HepG2 (cell line): ENCODE data around the gene IL17RB. TPM values are rescaled to one million over a fixed set of nuclear protein-coding genes. Genes with fewer than 3 reads are reported as not detected.

Source experiments
- AGO2 ChIP-seq: fragments of 200-400 bp; formaldehyde crosslinking; optimal IDR thresholded peaks from 2 replicates; pipeline ENCODE3; 2017; ENCODE audit warnings: mild to moderate bottlenecking, low read depth, low read length, moderate library complexity
- ARID2 ChIP-seq: sonication (generic); formaldehyde crosslinking; IDR thresholded peaks from 2 replicates; pipeline ENCODE4 v1.8.1; 2022; ENCODE audit warnings: mild to moderate bottlenecking, missing genetic modification reagents, borderline replicate concordance
- BHLHE40 ChIP-seq: IDR thresholded peaks from 2 replicates; pipeline ENCODE4 v1.6.1; 2011; ENCODE audit warnings: low read length, improper control_type of control experiment
- CBX1 ChIP-seq: IDR thresholded peaks from one replicate; pipeline ENCODE4 v1.6.1; 2016; ENCODE audit warnings: antibody characterized with exemption, low read depth
- CEBPB ChIP-seq: IDR thresholded peaks from 2 replicates; pipeline ENCODE4 v1.6.1; 2011; ENCODE audit warnings: low read depth, low read length, improper control_type of control experiment, borderline replicate concordance
- FOSL1 ChIP-seq: sonication (generic); formaldehyde crosslinking; IDR thresholded peaks from 2 replicates; pipeline ENCODE4 v1.9.0; 2021; ENCODE audit warnings: missing genetic modification reagents, borderline replicate concordance
- HMGA1 ChIP-seq: sonication (generic); formaldehyde crosslinking; conservative IDR thresholded peaks from 2 replicates; pipeline ENCODE4 v1.4.0; 2020; ENCODE audit warnings: missing genetic modification reagents
- HOXA3 ChIP-seq: sonication (generic); formaldehyde crosslinking; IDR thresholded peaks from 2 replicates; pipeline ENCODE4 v1.5.0; 2020; ENCODE audit warnings: missing genetic modification reagents
- KLF6 ChIP-seq: IDR thresholded peaks from 2 replicates; pipeline ENCODE4 v1.8.0; 2016; ENCODE audit warnings: missing biosample characterization, missing genetic modification reagents
- PRDM4 ChIP-seq: sonication (generic); formaldehyde crosslinking; IDR thresholded peaks from 2 replicates; pipeline ENCODE4 v1.9.0; 2021; ENCODE audit warnings: missing genetic modification reagents, borderline replicate concordance
- REL ChIP-seq: sonication (generic); formaldehyde crosslinking; conservative IDR thresholded peaks from 2 replicates; pipeline ENCODE4 v1.8.0; 2022; ENCODE audit warnings: mild to moderate bottlenecking, missing genetic modification reagents, moderate library complexity
- RERE ChIP-seq: IDR thresholded peaks from 2 replicates; pipeline ENCODE4 v1.6.1; 2016; ENCODE audit warnings: low read depth, missing genetic modification reagents, missing compliant biosample characterization
- TFAP4 ChIP-seq: sonication (generic); IDR thresholded peaks from 2 replicates; pipeline ENCODE4 v1.6.1; 2016; ENCODE audit warnings: low read depth, borderline replicate concordance
- ZBTB39 ChIP-seq: sonication (generic); formaldehyde crosslinking; IDR thresholded peaks from 2 replicates; pipeline ENCODE4 v1.5.0; 2020; ENCODE audit warnings: missing genetic modification reagents
- ZKSCAN1 ChIP-seq: fragments of 150-350 bp; IDR thresholded peaks from 2 replicates; pipeline ENCODE4 v1.6.1; 2014; ENCODE audit warnings: low read length
- ZNF160 ChIP-seq: sonication (generic); formaldehyde crosslinking; IDR thresholded peaks from 2 replicates; pipeline ENCODE4 v1.8.0; 2022; ENCODE audit warnings: mild to moderate bottlenecking, inconsistent platforms, missing genetic modification reagents
- ZNF44 ChIP-seq: sonication (generic); formaldehyde crosslinking; IDR thresholded peaks from 2 replicates; pipeline ENCODE4 v1.5.1; 2020; ENCODE audit warnings: mild to moderate bottlenecking, missing genetic modification reagents
- ZNF562 ChIP-seq: sonication (generic); formaldehyde crosslinking; IDR thresholded peaks from 2 replicates; pipeline ENCODE4 v1.8.0; 2022; ENCODE audit warnings: missing genetic modification reagents, borderline replicate concordance
- ZNF788 ChIP-seq: sonication (generic); formaldehyde crosslinking; IDR thresholded peaks from 2 replicates; pipeline ENCODE4 v1.5.0; 2020; ENCODE audit warnings: mild to moderate bottlenecking, missing genetic modification reagents, borderline replicate concordance
- polyA plus RNA-seq, 8 experiments: library from polyadenylated mRNA; depleted of rRNA in 3 of 8; stranded (reverse) in 7 of 8; unstranded in 1 of 8; fragments of >200 nt; fragmentation: Illumina TruSeq in 4 of 8; extraction: Trizol in 4 of 8; gene quantifications; 2 replicates each; pipeline versions ENCODE4 v1.2.1 to v1.2.3, GENCODE V29; 2011 to 2016; ENCODE audit warnings: low read depth in 4 of 8, missing spikeins in 1 of 8, mixed read lengths in 1 of 8; ENCODE audit not compliant: insufficient read depth in 1 of 8
- total RNA-seq, 5 experiments: library from RNA; depleted of rRNA; stranded (reverse); fragments of >200 nt; fragmentation: Illumina TruSeq; extraction: Trizol; gene quantifications; 2 replicates each; pipeline ENCODE4 v1.2.3, GENCODE V29; 2016; ENCODE audit warnings: low read depth in 1 of 5

The IL17RB gene
- total and polyA plus RNA-seq, 2 of the 13 experiments (the other 11 are each of a cell fraction or from before 2014, with no cell fraction given) = 130 to 190 TPM

GRCh38 chr3:53846134-53846850 lies at the start of gene IL17RB, which contains the start of gene CHDH (continued):
- TF ChIP-seq HOXA3 (CRISPR knock-in tag) (no peak; the same call in 1 of the 2 replicates), ZNF788 (peak; percentile 91; the same call in 1 of the 2 replicates), CBX1 (peak; percentile 82), TFAP4 (peak; percentile 13; the same call in 1 of the 2 replicates), REL (CRISPR knock-in tag) (peak; percentile 74; the same call in 1 of the 2 replicates), ZNF562 (CRISPR knock-in tag) (peak; percentile 63), FOSL1 (CRISPR knock-in tag) (no peak), CEBPB (no peak), PRDM4 (0 out of 2 replicates have a peak, but pooled peaks have one; percentile 35), BHLHE40 (peak; percentile 86), ZNF44 (no peak), HMGA1 (CRISPR knock-in tag) (no peak), ARID2 (CRISPR knock-in tag) (peak; percentile 98), ZKSCAN1 (no peak), KLF6 (CRISPR knock-in tag) (peak; percentile 91), RERE (CRISPR knock-in tag) (no peak), ZBTB39 (CRISPR knock-in tag) (no peak), AGO2 (peak; percentile 75), ZNF160 (CRISPR knock-in tag) (peak; percentile 74; the same call in 1 of the 2 replicates)
